Mucosa of rectum (tissue), 2 donors: ENCODE measurements around the gene ITGB6.

ENCODE experiments used
- H3K27ac ChIP-seq, 2 donors: one replicate each; pipeline ENCODE4 v1.7.0; 2013; ENCODE audit warnings: inconsistent platforms in 2 of 2, low read depth in 2 of 2, low read length in 2 of 2
- H3K27me3 ChIP-seq, 2 donors: one replicate each; pipeline ENCODE4 v1.7.0; 2013; ENCODE audit warnings: low read length in 2 of 2; ENCODE audit not compliant: control insufficient read depth in 2 of 2, insufficient read depth in 2 of 2
- H3K36me3 ChIP-seq, 2 donors: one replicate each; pipeline ENCODE4 v1.7.0; 2013; ENCODE audit warnings: low read length in 2 of 2; ENCODE audit not compliant: control insufficient read depth in 2 of 2, insufficient read depth in 2 of 2
- H3K4me1 ChIP-seq, 2 donors: one replicate each; pipeline ENCODE4 v1.7.0; 2013; ENCODE audit warnings: low read length in 2 of 2, mild to moderate bottlenecking in 1 of 2; ENCODE audit not compliant: control insufficient read depth in 2 of 2, insufficient read depth in 2 of 2
- H3K4me3 ChIP-seq, 2 donors: one replicate each; pipeline ENCODE4 v1.7.0; 2013; ENCODE audit warnings: low read length in 2 of 2
- H3K9ac ChIP-seq, 2 donors: one replicate each; pipeline ENCODE4 v1.7.0; 2013; ENCODE audit warnings: low read length in 2 of 2, low read depth in 1 of 2, mild to moderate bottlenecking in 1 of 2
- H3K9me3 ChIP-seq, 2 donors: one replicate each; pipeline ENCODE4 v1.7.0; 2013; ENCODE audit warnings: low read length in 2 of 2; ENCODE audit not compliant: control insufficient read depth in 2 of 2
- donor health status: healthy.
- donor health status: Normal muscosa, but diverticular disease.

Gene ITGB6

DNA sequence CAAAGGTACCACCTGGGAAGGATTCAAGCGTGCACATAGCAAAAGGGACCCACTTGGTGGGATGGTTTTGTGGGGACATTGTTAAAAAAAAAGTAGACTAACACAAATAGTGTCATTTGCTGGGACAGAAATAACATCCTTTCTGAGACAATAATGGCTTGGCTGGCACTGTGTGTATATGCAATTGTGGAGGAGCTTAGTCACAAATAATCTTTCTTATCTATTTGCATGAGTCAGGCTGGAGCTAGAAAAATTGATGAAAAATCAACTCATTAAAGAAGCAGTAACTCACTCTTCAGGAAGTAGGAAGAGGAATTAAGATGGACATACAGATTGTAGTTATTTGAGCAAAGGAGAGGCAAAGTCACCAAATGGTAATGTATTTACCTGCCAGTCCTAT lies 29.5 kb upstream of the ITGB6 start:
- Histone ChIP-seq H3K27ac (no peak overlapping the region), H3K27me3 (no peaks in the 10 kb centered on the region), H3K36me3 (no peaks in the 10 kb centered on the region), H3K4me3 (no peak overlapping the region), H3K4me1 (no peaks in the 10 kb centered on the region), H3K9ac (no peak overlapping the region), H3K9me3 (no peaks in the 10 kb centered on the region)

- Histone ChIP-seq H3K9ac (no peak overlapping the region), H3K9me3 (no peaks in the 10 kb centered on the region), H3K36me3 (no peaks in the 10 kb centered on the region), H3K4me1 (peaks cover under 1 to 9% of the 10 kb centered on the region in 2 donors), H3K27me3 (no peaks in the 10 kb centered on the region), H3K4me3 (no peak overlapping the region), H3K27ac (no peak overlapping the region)
Observed at GRCh38 chr2:160228141-160228917, 28.3 kb upstream of the ITGB6 start.

DNA sequence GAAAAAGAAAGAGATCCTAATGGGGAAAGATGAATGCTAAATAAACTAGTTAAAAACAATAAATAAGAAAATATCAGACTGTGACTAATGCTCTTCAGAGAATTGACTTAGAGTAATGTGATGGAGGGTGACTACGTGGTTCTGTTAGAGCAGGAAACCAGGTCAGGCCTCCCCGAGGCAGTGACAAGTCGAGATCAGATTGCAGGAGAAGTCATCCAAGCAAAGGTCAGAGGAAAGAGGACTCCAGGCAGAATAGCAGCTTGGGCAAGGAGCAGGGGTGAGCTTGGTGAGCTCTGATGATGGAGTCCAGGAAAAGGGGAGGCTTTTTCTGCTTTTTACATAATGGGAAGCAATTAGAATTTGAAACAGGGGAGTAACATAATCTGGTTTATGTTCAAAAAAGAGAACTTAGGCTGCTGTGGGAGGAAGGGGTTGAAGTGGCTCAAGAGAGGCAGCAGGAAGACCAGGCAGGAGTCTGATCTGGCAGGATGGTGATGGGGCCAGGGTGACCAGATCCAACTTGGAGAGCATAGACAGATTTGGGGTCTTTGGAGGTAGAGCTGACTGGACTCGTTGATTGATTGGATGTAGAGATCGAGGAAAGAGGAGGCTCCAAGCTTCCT lies 27.3 kb upstream of the ITGB6 start:
- H3K4me3 ChIP-seq: no peak overlapping the region
- H3K27ac ChIP-seq: no peak overlapping the region
- H3K9ac ChIP-seq: no peak overlapping the region
- H3K36me3 ChIP-seq: no peaks in the 10 kb centered on the region
- H3K9me3 ChIP-seq: no peaks in the 10 kb centered on the region
- H3K4me1 ChIP-seq: peaks cover 10 to 18% of the 10 kb centered on the region in 2 donors
- H3K27me3 ChIP-seq: no peaks in the 10 kb centered on the region

- Histone ChIP-seq H3K9me3 (no peaks in the 10 kb centered on the region), H3K27me3 (no peaks in the 10 kb centered on the region), H3K9ac (no peak overlapping the region), H3K36me3 (no peaks in the 10 kb centered on the region), H3K27ac (no peak overlapping the region), H3K4me1 (peaks cover 20 to 28% of the 10 kb centered on the region in 2 donors), H3K4me3 (no peak overlapping the region)
Observed at GRCh38 chr2:160226367-160226766, 26.3 kb upstream of the ITGB6 start.

DNA sequence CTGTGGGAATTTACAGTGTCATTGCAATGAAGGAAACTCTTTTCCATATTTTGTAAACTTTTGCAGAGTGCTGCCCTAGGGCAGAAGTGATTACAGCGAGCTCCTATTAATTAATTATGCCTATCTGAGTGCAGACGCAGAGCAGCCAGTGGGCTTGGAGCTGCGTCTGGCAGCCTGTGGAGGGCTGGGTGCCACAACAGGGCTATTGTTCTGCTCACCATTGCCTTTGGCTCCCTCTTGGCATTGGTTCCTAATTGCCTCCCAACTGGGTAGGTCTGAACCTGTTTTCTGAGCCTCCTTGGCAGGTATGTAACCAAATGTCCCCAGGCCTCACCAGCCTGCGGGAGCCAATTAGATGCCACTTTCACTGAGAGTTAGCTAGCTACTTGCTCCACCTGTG lies 25.6 kb upstream of the ITGB6 start:
- no peak overlapping the region for H3K9ac ChIP-seq
- H3K4me1 ChIP-seq: peaks cover 27 to 35% of the 10 kb centered on the region in 2 donors
- no peaks in the 10 kb centered on the region for H3K36me3 ChIP-seq
- H3K4me3 ChIP-seq: no peak overlapping the region
- H3K9me3 ChIP-seq: no peaks in the 10 kb centered on the region
- no peak overlapping the region for H3K27ac ChIP-seq
- H3K27me3 ChIP-seq: no peaks in the 10 kb centered on the region

GRCh38 chr2:160224507-160224906 lies 24.4 kb upstream of the ITGB6 start:
- Histone ChIP-seq H3K27me3 (no peaks in the 10 kb centered on the region), H3K27ac (no peak overlapping the region), H3K9me3 (no peaks in the 10 kb centered on the region), H3K9ac (no peak overlapping the region), H3K4me3 (no peak overlapping the region), H3K36me3 (no peaks in the 10 kb centered on the region), H3K4me1 (peaks cover 29 to 39% of the 10 kb centered on the region in 2 donors)

DNA sequence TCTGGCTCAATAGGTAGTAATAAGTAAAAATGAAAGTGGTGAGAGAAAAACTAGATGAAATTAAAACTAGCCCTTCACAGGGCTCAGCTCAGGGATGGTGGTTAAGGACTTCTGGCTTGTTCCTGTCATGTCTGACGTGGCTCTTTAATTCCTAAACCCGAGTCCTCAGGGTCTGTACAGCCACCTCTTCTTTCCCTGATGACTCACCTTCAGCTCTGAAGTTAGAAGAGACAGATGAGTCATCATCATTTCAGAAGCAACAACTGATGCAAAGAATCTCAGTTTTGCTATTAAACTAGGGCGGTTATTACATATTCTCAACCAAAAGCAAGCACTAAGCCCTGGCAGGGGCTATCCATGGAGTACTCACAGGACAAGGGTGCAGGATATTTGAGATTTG lies 24.0 kb upstream of the ITGB6 start:
- Histone ChIP-seq H3K9me3 (no peaks in the 10 kb centered on the region), H3K4me3 (no peak overlapping the region), H3K36me3 (no peaks in the 10 kb centered on the region), H3K27ac (peak overlapping the region in 1 of 2 donors; percentile 92), H3K9ac (no peak overlapping the region), H3K27me3 (no peaks in the 10 kb centered on the region), H3K4me1 (peaks cover 29 to 39% of the 10 kb centered on the region in 2 donors)

GRCh38 chr2:160223560-160223959 lies 23.5 kb upstream of the ITGB6 start:
- Histone ChIP-seq H3K36me3 (no peaks in the 10 kb centered on the region), H3K9me3 (no peaks in the 10 kb centered on the region), H3K4me3 (no peak overlapping the region), H3K4me1 (peaks cover 29 to 39% of the 10 kb centered on the region in 2 donors), H3K27ac (peak overlapping the region in 1 of 2 donors; percentile 92), H3K9ac (no peak overlapping the region), H3K27me3 (no peaks in the 10 kb centered on the region)

DNA sequence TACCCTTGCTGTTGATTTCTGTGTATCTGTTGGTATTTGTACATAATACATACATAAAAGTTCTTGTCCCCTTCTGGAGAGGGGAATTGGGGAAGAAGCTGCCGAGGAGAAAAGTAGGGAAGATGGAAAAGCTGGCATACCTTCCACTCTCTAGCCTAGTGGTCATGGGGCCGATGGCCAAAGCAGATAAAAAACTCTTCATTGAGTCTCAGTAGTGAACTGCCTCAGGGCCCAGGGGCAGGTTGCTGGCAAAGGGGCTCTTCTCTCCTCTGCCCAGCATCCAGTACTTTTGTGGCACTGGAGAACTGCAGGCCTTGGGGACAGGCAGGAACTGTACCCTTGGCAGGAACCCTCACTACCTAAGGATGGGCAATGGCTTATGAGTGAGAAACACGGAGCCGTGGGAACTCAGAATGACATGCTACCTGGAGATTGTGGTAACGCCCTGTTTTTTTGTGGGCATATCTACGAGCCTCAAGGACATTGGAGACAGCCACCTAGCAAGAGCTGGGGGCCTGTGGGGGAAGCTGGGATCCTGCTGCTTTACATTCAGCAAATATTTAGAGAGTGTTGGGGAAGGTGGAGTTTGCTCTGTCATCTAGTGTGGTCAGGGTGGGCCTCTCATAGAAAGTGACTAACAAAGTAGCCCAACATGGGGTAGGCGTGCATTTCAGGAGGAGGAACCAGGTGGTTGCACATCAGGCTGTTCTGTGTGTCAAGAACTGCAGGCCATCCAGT lies 22.6 kb upstream of the ITGB6 start:
- peaks cover 29 to 39% of the 10 kb centered on the region in 2 donors for H3K4me1 ChIP-seq

More for the DNA sequence above, 22.6 kb upstream of the ITGB6 start:
- Histone ChIP-seq H3K27ac (peak overlapping the region; percentile 92 to 95), H3K36me3 (no peaks in the 10 kb centered on the region), H3K9ac (peak overlapping the region in 1 of 2 donors; percentile 61), H3K4me3 (no peak overlapping the region), H3K9me3 (no peaks in the 10 kb centered on the region), H3K27me3 (no peaks in the 10 kb centered on the region)
